Mesodermal cell (in vitro differentiated cells): Measurements from ENCODE around the gene ATXN7.

ENCODE experiments used
- H3K27ac ChIP-seq: 2 replicates; pipeline ENCODE4 v1.7.0; 2013; ENCODE audit warnings: mild to moderate bottlenecking, low read depth, low read length, moderate library complexity; ENCODE audit not compliant: severe bottlenecking
- H3K36me3 ChIP-seq: 2 replicates; pipeline ENCODE4 v1.7.1; 2013; ENCODE audit warnings: mild to moderate bottlenecking, low read length, moderate library complexity; ENCODE audit not compliant: control insufficient read depth, insufficient read depth
- H3K4me1 ChIP-seq: one replicate; pipeline ENCODE4 v1.7.1; 2013; ENCODE audit warnings: mild to moderate bottlenecking, low read length; ENCODE audit not compliant: insufficient read depth, control insufficient read depth, poor library complexity, severe bottlenecking
- H3K4me3 ChIP-seq: 2 replicates; pipeline ENCODE4 v1.7.0; 2013; ENCODE audit warnings: low read length, control low read depth, mild to moderate bottlenecking; ENCODE audit not compliant: insufficient read depth, poor library complexity, severe bottlenecking; ENCODE audit errors: extremely low read depth
- H3K9me3 ChIP-seq: 2 replicates; pipeline ENCODE4 v1.7.1; 2013; ENCODE audit warnings: mild to moderate bottlenecking, low read length, moderate library complexity; ENCODE audit not compliant: control insufficient read depth
- WGBS, 2 experiments: methylation state at CpG; one replicate each; pipeline ENCODE4 v1.1.5; 2013; ENCODE audit warnings: missing lambda C conversion rate in 2 of 2; ENCODE audit not compliant: insufficient coverage in 2 of 2; 5-methylcytosine and 5-hydroxymethylcytosine counted together

Gene ATXN7

DNA sequence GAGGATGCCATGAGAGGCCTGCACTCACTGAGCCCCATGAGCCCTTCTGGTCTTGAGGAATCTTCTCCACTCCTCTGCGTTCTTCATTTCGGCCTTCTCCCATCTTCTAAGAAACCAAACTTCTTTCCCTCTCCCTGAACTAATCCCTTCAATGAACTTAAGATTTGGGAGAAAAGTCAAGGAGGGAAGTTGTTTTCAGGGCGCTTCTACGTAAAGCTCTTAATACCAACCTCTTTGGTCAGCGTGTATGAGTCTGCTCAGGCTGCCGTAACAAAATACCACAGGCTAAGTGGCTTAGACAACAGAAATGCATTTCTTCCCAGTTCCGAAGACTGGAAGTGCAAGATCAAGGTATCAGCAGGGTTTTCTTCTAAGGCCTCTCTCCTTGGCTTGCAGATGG, 173.4 kb downstream of the ATXN7 start:
- Histone ChIP-seq H3K36me3 (no peaks in the 10 kb centered on the region), H3K4me3 (no peak overlapping the region), H3K27ac (no peak overlapping the region), H3K4me1 (peaks cover 20% of the 10 kb centered on the region), H3K9me3 (peaks cover 15% of the 10 kb centered on the region)
- 97 to 100% methylated on average over 4 to 5 of the region's 7 CpGs for WGBS, 2 experiments

DNA sequence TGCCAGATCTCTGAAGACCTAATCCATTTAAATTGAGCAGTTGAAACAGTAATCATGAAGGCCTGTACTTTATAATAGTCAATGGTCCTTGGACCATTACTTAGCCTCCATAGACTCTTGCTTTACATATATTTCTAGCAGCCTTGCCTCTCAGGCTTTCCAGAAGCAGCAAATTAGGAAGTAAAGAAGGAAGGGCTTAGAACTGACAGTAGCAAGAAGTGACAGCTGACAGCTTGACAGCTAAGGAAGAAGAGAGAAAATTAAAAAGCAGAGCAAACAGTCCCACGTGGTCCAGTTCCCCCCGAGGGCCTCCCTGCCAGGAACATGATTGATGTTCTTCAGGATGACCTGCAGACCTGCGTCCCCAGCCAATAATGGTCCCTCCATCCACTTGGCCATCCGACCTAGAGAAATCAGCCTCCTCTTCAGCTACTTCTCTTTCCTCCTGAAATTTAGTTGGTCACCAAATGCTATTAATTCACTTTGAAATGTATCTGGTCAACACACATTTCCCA, 174.6 kb downstream of the ATXN7 start:
- no peaks in the 10 kb centered on the region for H3K36me3 ChIP-seq
- 73 to 86% methylated on average over 4 of the region's 4 CpGs for WGBS, 2 experiments

DNA sequence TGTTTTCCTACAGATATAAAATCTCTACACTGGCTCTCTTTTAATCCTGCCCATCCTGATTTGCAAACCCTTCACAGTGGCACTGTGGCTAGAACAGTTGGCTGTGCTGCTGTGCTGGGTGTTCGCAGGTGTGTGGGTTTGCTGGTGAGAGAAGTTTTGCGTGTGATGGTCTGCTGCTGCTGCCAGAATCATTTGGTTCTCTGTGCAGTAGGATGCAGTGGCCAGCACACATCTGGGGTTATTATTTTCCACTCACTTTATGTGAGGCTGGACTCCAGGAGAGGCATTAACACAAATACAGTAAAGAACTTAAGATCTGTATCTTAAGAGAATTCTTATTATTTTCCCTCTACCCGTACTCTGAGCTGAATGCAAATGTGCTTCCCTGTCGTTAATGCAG, 175.7 kb downstream of the ATXN7 start:
- Histone ChIP-seq H3K27ac (no peak overlapping the region), H3K36me3 (no peaks in the 10 kb centered on the region), H3K9me3 (peaks cover 9% of the 10 kb centered on the region), H3K4me1 (peaks cover 26% of the 10 kb centered on the region), H3K4me3 (no peak overlapping the region)
- WGBS, 2 experiments = 93% methylated on average over 2 of the region's 4 CpGs; no CpG with 5 or more reads in 1 of the 2 experiments

More for the DNA sequence above, 174.6 kb downstream of the ATXN7 start:
- Histone ChIP-seq H3K27ac (no peak overlapping the region), H3K4me3 (no peak overlapping the region), H3K4me1 (peaks cover 21% of the 10 kb centered on the region), H3K9me3 (peaks cover 15% of the 10 kb centered on the region)

DNA sequence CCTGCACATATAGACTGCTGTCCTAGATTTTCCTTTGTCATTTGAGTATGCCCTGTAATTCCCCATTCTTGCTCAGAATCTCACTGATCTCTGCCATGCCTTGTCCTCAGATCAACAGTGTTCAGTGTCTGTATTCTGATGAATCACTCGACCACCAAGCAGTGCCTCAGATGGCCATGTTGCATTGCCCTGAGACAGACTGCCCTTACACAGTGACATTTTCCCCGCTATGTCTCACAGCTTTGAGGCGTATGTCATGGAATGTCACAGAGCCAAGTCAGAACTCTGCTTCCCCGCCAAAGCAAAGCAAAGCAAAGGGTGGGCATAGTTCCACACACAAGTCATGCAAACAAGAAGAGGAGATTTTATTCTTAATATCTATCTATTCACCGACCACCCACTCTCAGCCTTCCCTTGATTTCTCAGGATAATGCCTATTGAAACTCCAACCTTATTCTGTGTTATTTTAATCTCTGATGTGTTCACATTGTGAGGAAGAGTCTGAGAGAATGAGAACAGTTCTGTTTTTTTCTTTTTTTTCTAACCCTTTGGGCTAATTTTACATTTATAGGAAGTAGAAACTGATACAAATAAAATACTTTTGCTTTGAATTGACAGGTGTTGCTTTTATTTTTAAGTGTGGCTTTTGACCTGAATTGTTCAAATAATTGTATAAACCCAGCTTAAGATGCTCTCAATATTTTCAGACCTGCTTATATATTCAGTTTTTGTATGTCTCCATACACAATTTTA, 176.5 kb downstream of the ATXN7 start:
- peaks cover 4% of the 10 kb centered on the region for H3K9me3 ChIP-seq
- no peak overlapping the region for H3K27ac ChIP-seq

DNA sequence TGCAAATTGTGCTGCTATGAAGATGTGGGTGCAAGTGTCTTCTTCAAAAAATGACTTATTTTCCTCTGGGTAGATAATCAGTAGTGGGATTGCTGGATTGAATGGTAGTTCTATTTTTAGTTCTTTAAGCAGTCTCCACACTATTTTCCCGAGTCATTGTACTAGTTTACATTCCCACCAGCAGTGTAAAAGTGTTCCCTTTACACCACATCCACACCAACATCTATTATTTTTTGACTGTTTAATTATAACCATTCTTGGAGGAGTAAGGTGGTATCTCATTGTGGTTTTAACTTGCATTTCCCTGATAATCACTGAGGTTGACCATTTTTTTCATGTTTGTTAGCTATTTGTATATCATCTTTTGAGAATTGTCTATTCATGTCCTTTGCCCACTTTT, 179.3 kb downstream of the ATXN7 start:
- Histone ChIP-seq H3K27ac (no peak overlapping the region), H3K4me1 (peaks cover 43% of the 10 kb centered on the region), H3K4me3 (no peak overlapping the region), H3K9me3 (no peaks in the 10 kb centered on the region), H3K36me3 (no peaks in the 10 kb centered on the region)
- WGBS, 2 experiments = no CpG with 5 or more reads among the region's 1 CpG

More for the DNA sequence above, 176.5 kb downstream of the ATXN7 start:
- Histone ChIP-seq H3K4me3 (no peak overlapping the region), H3K4me1 (peaks cover 26% of the 10 kb centered on the region), H3K36me3 (no peaks in the 10 kb centered on the region)
- 68 to 80% methylated on average over 3 of the region's 5 CpGs for WGBS, 2 experiments

DNA sequence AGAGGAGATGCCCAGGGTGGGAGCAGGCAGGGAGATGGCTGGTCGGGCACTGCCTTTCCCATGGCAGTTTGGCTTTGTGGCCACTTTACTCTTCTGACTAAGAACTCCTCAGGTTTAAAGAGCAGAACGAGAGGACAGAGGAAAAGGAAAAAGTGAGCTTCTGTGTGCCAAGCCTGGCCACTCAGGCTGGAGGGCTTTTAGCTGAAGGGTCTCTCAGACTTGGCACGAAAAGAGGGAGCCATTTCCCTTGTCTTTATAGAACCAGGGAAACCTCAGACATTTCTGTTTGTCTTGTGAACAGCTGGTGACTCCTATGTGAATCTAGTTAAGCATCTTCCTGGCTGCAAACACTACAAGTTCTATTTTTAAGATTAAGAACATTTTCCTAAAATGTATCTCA, 182.9 kb downstream of the ATXN7 start:
- Histone ChIP-seq H3K9me3 (no peaks in the 10 kb centered on the region), H3K4me3 (no peak overlapping the region), H3K36me3 (no peaks in the 10 kb centered on the region), H3K4me1 (peaks cover 48% of the 10 kb centered on the region), H3K27ac (peak overlapping the region; percentile 26)
- 97 to 100% methylated on average over 2 to 3 of the region's 3 CpGs for WGBS, 2 experiments

- no peak overlapping the region for H3K4me3 ChIP-seq
Observed at GRCh38 chr3:64046996-64047594, 183.4 kb downstream of the ATXN7 start.

GRCh38 chr3:64047787-64048186, 184.1 kb downstream of the ATXN7 start:
- H3K9me3 ChIP-seq = no peaks in the 10 kb centered on the region
- peak overlapping the region; percentile 63 for H3K27ac ChIP-seq
- no peak overlapping the region for H3K4me3 ChIP-seq
- H3K36me3 ChIP-seq = no peaks in the 10 kb centered on the region
- whole genome bisulfite sequencing, 2 experiments = 64 to 78% methylated on average over 7 of the region's 7 CpGs
- H3K4me1 ChIP-seq = peaks cover 48% of the 10 kb centered on the region

More at GRCh38 chr3:64046996-64047594, 183.4 kb downstream of the ATXN7 start:
- Histone ChIP-seq H3K4me1 (peaks cover 48% of the 10 kb centered on the region), H3K9me3 (no peaks in the 10 kb centered on the region), H3K27ac (peak overlapping the region; percentile 63), H3K36me3 (no peaks in the 10 kb centered on the region)
- WGBS, 2 experiments = 70 to 76% methylated on average over 6 of the region's 6 CpGs

DNA sequence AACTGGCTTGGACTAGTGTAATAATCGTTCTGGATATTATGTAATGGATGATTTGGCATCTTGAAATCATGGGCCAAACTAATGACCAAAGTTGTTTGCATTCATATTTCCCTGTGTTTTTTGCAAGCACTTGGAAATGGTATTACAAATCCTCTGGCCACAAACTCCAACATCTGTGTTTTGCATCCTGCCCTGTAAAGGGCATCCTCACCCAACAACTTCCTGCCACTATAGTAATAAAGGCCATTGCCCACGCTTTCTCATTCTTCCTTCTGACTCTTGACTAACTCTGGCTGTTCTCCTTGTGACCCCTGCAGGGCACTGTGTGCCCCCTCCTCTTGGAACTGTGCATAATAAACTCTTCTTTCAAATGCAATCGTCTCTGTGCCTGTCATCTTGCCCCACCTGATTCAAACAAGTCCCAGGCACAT, 185.0 kb downstream of the ATXN7 start:
- Histone ChIP-seq H3K4me3 (no peak overlapping the region), H3K4me1 (peaks cover 47% of the 10 kb centered on the region), H3K9me3 (no peaks in the 10 kb centered on the region), H3K27ac (peak overlapping the region; percentile 63), H3K36me3 (no peaks in the 10 kb centered on the region)
- WGBS, 2 experiments = 44 to 58% methylated on average over 2 to 3 of the region's 3 CpGs

DNA sequence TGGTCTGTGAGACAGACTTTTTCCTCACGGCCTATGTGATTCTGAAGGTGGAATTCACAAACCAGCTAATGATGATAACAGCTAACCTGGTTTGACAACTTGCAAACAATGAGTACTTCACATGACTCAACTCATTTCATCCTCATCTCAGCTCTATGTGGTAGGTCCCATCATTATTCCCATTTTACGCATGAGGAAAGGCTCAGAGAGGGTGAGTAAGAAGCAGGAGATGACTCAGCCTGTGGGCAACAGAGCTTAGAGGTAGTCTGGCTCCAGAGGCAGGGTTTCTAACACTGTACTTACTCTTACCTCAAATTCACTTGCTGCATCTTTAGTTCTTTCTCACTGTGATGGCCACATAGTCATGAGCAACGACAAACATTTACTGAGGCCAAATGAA, 185.5 kb downstream of the ATXN7 start:
- 56 to 71% methylated on average over 1 to 2 of the region's 3 CpGs for WGBS, 2 experiments
- no peaks in the 10 kb centered on the region for H3K36me3 ChIP-seq
- H3K4me1 ChIP-seq = peaks cover 51% of the 10 kb centered on the region
- no peak overlapping the region for H3K4me3 ChIP-seq
- no peaks in the 10 kb centered on the region for H3K9me3 ChIP-seq
- peak overlapping the region; percentile 63 for H3K27ac ChIP-seq

DNA sequence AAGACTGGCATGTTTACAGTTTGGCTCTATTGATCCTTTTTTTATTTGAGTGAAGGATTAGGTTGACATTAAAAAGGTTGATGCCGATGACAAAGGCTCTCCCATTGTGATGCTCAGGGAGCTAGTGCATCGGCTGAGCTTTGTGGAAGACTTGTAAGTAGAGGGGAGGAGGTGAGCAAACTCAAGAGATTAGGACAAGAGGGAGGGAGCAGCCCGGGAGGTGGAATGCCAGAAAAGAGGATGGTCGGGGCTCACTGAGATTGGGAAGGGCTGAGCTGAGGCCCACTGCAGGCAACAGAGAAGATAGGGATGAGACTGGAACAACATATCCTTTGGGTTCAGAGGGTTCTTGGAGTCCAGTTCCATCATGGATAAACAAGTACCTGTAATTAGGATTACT, 186.2 kb downstream of the ATXN7 start:
- Histone ChIP-seq H3K9me3 (no peaks in the 10 kb centered on the region), H3K36me3 (no peaks in the 10 kb centered on the region), H3K4me3 (no peak overlapping the region), H3K27ac (no peak overlapping the region), H3K4me1 (peaks cover 58% of the 10 kb centered on the region)
- 17 to 22% methylated on average over 3 to 4 of the region's 4 CpGs for WGBS, 2 experiments
